Omental fat pad (tissue), 4 donors: ENCODE data around the gene MAML1. TPM values are rescaled to one million over a fixed set of nuclear protein-coding genes. Genes with fewer than 3 reads are reported as not detected.

ENCODE experiments used
- ATAC-seq: fragments of 150-250 bp; one replicate; pipeline ENCODE4 v1.9.1; 2016; ENCODE audit warnings: mild to moderate bottlenecking, moderate library complexity; ENCODE audit not compliant: low FRiP score
- DNase-seq: peaks from one replicate; pipeline ENCODE4 v3.0.0-alpha.2; 2019; ENCODE audit warnings: low spot score
- total RNA-seq, 4 donors: library from RNA; depleted of rRNA; stranded (reverse); fragments of >200 nt; gene quantifications; one replicate each; pipeline ENCODE4 v1.1.0, GENCODE V29; 2016
- TF ChIP-seq, protein P1 (sequence below), 3 donors: fragments of 450-650 bp; IDR thresholded peaks; one replicate each; pipeline ENCODE4 v1.5.1; 2016 to 2017; ENCODE audit warnings: antibody characterized with exemption in 3 of 3, mild to moderate bottlenecking in 3 of 3, moderate library complexity in 2 of 3

Gene MAML1
- total RNA-seq, 4 donors from 2014 or later, result 12.6 to 28.1 (median 21.1) TPM

DNA sequence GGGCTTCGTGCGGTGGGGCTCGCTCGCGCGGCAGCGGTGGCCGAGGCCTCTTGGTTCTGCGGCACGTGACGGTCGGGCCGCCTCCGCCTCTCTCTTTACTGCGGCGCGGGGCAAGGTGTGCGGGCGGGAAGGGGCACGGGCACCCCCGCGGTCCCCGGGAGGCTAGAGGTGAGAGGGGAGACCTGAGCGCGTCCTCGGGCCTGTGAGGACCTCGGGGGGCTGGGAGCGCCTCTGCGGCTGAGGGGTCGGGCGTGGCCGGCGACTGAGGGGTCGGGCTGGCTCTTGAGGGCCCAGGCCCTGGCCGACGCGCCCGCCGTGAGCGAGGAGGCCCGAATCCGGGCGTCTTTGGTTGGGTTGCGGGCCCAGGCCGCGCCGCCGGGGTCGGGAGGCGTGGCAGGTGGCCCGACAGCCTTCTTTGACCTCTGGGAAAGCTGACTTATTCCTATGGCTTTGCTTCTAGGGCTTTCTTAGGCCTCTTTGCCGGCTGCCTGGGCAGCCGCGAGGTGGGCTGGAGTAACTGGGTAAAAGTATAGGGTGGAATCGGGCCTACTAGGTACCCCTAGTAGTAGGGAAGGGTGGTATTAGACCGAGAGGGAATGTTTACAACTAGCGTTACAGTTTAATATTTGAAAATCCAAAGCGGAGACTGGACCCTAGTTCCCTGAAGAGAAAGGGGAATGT is 33.5 kb upstream of the MAML1 start, which contains the start of gene CANX:
TSS of gene CANX (plus strand) at position 33 of the 681 bp plus-strand sequence. CDS start 6,715 bp downstream, outside the sequence.
- TF ChIP-seq, protein P1, sequence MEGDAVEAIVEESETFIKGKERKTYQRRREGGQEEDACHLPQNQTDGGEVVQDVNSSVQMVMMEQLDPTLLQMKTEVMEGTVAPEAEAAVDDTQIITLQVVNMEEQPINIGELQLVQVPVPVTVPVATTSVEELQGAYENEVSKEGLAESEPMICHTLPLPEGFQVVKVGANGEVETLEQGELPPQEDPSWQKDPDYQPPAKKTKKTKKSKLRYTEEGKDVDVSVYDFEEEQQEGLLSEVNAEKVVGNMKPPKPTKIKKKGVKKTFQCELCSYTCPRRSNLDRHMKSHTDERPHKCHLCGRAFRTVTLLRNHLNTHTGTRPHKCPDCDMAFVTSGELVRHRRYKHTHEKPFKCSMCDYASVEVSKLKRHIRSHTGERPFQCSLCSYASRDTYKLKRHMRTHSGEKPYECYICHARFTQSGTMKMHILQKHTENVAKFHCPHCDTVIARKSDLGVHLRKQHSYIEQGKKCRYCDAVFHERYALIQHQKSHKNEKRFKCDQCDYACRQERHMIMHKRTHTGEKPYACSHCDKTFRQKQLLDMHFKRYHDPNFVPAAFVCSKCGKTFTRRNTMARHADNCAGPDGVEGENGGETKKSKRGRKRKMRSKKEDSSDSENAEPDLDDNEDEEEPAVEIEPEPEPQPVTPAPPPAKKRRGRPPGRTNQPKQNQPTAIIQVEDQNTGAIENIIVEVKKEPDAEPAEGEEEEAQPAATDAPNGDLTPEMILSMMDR (IDR thresholded peaks at IDR 0.05), result no peak
- no peak for DNase-seq
- ATAC-seq, result peak; percentile 11

DNA sequence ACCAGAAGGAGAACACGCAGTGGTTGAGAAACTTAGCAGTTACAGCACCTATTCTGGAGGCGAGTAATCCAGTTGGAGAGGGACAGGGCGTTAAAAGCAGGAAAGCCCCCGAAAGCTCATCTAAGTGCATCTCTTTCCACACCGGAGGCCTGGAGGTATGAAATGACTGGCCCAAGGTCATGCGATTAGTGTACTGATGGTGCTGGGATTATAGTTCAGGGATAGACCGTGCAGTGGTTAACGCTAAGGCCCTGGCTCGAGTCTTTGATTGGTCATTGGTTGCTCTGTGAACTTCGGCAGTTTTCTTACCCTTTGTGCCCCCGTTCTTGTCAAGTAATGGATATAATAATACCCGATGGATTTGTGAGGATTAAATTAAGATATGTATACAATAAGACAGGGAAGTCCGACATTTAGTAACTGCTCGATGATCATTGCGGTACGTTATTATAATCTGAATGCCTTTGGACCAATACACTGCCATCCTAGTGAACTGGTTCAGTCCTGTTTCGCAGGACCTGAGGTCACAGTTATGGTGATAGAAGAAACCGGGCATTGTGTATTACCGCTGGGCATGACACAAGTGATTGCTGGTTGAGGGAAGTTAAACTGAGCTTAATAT is 32.9 kb upstream of the MAML1 start:
- ATAC-seq (no peak), DNase-seq (no peak)
- TF ChIP-seq, protein P1 (IDR thresholded peaks at IDR 0.05), result no peak

GRCh38 chr5:179700401-179700918 is 32.2 kb upstream of the MAML1 start:
- DNase-seq, result no peak

DNA sequence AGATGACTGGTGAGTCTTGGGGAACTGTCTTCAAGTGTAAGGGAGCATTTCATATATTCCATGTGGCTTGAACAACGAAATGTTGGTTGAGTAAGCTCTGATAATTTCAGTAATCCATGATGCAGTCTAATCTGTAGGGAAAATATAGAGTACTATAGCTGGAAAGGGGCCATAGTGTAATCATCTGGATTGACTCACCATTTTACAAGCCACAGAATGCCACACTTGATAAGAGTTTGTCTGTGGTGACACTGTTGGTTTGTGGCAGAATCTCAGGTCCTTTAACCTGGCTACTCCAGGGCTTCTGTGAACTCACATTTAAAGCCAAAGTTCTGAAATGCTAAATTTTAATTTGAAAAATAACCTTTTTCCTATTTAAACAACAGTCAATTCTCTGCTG is 16.3 kb upstream of the MAML1 start:
- TF ChIP-seq, protein P1 (IDR thresholded peaks at IDR 0.05), result no peak
- DNase-seq (no peak), ATAC-seq (no peak)

More at GRCh38 chr5:179700401-179700918, 32.2 kb upstream of the MAML1 start:
- TF ChIP-seq, protein P1 (IDR thresholded peaks at IDR 0.05), result no peak
- no peak for ATAC-seq

DNA sequence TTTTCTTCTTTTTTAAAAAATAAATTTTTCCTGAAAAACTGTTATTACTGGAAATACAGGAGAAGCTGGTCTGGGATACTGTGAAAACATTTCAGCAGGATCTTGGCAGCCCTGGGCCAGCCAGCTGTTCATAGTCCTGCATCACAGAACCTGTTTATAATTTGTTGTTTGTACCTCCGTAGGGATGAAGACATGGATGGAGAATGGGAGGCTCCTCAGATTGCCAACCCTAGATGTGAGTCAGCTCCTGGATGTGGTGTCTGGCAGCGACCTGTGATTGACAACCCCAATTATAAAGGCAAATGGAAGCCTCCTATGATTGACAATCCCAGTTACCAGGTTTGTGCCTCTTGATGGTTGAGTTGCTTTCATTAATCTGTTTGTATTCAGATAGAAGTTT is 12.4 kb upstream of the MAML1 start:
- DNase-seq (no peak), ATAC-seq (no peak)
- TF ChIP-seq, protein P1 (IDR thresholded peaks at IDR 0.05), result no peak

DNA sequence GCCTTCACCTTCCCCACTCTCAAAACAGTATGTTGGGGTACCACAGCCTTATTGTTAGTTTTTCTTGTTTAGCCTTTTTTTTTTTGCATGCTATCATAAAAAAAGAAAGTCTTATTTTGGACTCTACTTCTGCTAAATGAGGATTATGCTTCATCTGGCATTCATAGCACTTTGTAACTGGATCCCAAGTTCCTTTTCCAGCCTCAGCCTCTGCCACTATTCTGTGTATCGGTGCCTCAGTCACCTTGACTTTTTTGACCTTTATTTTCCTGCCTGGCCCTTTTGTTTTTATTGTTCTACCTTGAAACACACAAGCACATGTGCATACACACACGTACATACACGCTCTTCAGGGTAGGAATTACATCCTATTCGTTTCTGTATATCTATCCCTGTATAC is 8.5 kb upstream of the MAML1 start:
- TF ChIP-seq, protein P1 (IDR thresholded peaks at IDR 0.05), result no peak
- DNase-seq, result no peak
- no peak for ATAC-seq
